Fibroblast of mammary gland (primary cell): ENCODE results near the gene MCTS1.

Experiments
- DNase-seq: peaks from one replicate; pipeline ENCODE4 v3.0.0-alpha.2; 2010; ENCODE audit warnings: low read depth
- H3K4me3 ChIP-seq: 2 replicates; pipeline ENCODE4 v1.5.1; 2011; ENCODE audit warnings: low read depth, mild to moderate bottlenecking, low read length, moderate library complexity; ENCODE audit not compliant: control insufficient read depth
- CTCF ChIP-seq: conservative IDR thresholded peaks from 2 replicates; pipeline ENCODE4 v1.5.1; 2011; ENCODE audit warnings: low read depth, low read length, inconsistent platforms; ENCODE audit not compliant: control insufficient read depth, insufficient read depth

Gene MCTS1

DNA sequence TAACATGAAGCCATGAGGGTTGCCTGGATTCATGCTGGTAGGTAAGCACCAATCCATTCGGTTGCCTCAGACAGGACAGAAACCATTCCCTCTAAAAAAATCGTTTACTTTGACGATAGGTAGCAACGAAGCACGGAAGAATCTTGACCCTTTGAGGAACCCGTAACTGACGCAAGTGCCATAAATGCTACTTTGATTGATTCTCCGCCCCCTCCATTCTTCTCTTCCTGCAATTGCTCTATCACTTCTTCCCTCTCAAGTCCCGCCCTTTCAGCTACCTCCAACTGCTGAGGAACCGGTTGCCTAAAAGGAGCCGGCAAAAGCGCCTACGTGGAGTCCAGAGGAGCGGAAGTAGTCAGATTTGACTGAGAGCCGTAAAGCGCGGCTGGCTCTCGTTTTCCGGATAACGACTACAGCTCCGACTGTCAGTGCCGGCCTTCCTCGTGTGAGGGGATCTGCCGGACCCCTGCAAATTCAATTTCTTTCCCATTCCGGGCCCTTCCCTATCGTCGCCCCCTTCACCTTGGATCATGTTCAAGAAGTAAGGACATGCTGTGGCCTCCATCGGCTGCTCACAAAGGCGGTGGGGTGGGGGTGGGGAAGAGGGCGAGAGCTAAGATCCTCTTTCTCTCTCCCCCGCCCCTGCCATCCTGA, at the start of gene MCTS1:
TSS of gene MCTS1 (plus strand) at position 395 of the 654 bp plus-strand sequence. CDS start at position 531, 136 bp downstream.
- peak; percentile 96 for DNase-seq
- TF ChIP-seq CTCF: no peak
- peak within 1 kb of the TSS; percentile 78 for H3K4me3 ChIP-seq

DNA sequence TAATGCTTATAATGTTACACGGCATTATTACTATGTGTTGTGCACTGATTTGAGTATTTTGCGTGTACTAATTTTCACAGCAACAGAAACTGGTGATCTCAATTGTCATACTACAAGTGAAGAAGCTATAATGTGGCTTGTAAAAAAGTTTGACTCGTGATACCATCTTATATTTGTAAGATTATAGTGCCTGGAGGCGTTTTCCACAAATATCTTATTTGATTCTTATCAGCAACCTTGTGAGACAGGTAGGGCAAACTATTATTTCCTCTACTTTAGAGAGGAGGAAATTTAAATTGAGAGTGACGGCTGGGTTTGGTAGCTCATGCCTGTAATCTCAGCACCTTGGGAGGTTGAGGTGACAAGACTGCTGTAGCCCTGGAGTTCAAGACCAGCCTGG, 47.6 kb upstream of the MCTS1 start:
- DNase-seq: no peak
- TF ChIP-seq CTCF: no peak
- no peak overlapping the region for H3K4me3 ChIP-seq

GRCh38 chrX:120559804-120560203, 44.1 kb upstream of the MCTS1 start:
- peak overlapping the region; percentile 63 for H3K4me3 ChIP-seq
- no peak for TF ChIP-seq CTCF

GRCh38 chrX:120560405-120560841, 43.5 kb upstream of the MCTS1 start:
- TF ChIP-seq CTCF: no peak
- H3K4me3 ChIP-seq: peak overlapping the region; percentile 63
- peak; percentile 47 for DNase-seq

More at GRCh38 chrX:120559804-120560203, 44.1 kb upstream of the MCTS1 start:
- DNase-seq: no peak

DNA sequence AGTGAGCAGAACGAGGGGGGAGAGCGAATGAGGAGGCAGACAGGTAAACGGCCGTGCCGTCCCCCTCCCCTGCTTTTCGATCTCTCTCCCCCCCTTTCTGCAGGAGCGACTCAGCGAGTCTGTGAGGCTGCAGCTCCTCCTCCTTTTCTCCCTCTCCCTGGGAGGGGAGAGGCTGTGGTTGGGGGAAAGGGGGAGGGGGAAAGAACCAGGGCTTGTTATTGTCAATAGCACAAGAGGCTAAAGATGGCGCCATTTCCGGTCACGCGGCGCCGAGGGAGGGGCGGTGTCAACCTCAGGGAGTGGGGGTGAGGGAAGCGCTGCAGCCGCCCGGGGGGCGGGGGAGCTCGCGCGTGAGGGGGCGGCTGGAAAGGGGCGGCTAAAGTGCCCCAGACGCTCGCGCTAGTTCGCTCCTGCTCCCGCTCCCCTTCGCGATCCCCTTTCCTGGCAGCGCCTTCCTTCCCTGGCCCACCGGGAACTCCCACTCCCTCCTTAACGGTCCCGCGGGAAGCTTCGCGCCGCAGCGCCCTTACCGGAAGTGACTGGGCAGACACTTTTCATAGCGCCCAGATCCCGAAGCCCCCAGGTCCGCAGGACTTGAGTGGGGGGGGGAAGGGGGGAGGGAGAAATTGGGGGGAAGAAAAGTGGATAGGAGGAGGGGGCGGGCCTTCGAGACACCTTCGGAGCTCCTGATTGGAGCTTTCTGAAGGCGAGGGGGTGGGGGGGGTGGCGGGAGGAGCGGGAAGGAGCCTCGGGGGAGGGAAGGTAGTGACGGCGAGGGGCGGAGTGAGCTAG, 42.9 kb upstream of the MCTS1 start, which contains the start of gene CUL4B:
TSS of gene CUL4B (minus strand) at position 121 of the 792 bp plus-strand sequence. CDS start 324 bp downstream, outside the sequence.
- peak; percentile 93 for DNase-seq
- TF ChIP-seq CTCF: no peak
- peak within 1 kb of the TSS; percentile 63 for H3K4me3 ChIP-seq

- no peak for DNase-seq
These were observed 42.0 kb upstream of the MCTS1 start for GRCh38 chrX:120561634-120562568.

More at GRCh38 chrX:120561634-120562568, 42.0 kb upstream of the MCTS1 start:
- H3K4me3 ChIP-seq: peak overlapping the region; percentile 51
- TF ChIP-seq CTCF: no peak
